Measurements from ENCODE around the gene AIPL1.

AIPL1 gene

GRCh38 chr17:6473128-6473767, 38.3 kb upstream of the AIPL1 start:
- peak; percentile 98 for TF ChIP-seq CTCF (IDR thresholded peaks at IDR 0.05; ENCODE audit: low read depth, low read length, missing control alignments)

GRCh38 chr17:6472517-6472916, 37.6 kb upstream of the AIPL1 start:
- no peak for DNase-seq (ENCODE audit: low read depth)
- no peak overlapping the region for H3K4me3 ChIP-seq (ENCODE audit: low read depth, low read length)
- no peak for TF ChIP-seq CTCF (IDR thresholded peaks at IDR 0.05; ENCODE audit: low read depth, low read length, missing control alignments)

More at GRCh38 chr17:6473128-6473767, 38.3 kb upstream of the AIPL1 start:
- DNase-seq (ENCODE audit: low read depth) = no peak
- H3K4me3 ChIP-seq (ENCODE audit: low read depth, low read length) = no peak overlapping the region

GRCh38 chr17:6471531-6472465, 36.9 kb upstream of the AIPL1 start:
- no peak for DNase-seq (ENCODE audit: low read depth)
- no peak for TF ChIP-seq CTCF (IDR thresholded peaks at IDR 0.05; ENCODE audit: low read depth, low read length, missing control alignments)
- H3K4me3 ChIP-seq (ENCODE audit: low read depth, low read length) = no peak overlapping the region

DNA sequence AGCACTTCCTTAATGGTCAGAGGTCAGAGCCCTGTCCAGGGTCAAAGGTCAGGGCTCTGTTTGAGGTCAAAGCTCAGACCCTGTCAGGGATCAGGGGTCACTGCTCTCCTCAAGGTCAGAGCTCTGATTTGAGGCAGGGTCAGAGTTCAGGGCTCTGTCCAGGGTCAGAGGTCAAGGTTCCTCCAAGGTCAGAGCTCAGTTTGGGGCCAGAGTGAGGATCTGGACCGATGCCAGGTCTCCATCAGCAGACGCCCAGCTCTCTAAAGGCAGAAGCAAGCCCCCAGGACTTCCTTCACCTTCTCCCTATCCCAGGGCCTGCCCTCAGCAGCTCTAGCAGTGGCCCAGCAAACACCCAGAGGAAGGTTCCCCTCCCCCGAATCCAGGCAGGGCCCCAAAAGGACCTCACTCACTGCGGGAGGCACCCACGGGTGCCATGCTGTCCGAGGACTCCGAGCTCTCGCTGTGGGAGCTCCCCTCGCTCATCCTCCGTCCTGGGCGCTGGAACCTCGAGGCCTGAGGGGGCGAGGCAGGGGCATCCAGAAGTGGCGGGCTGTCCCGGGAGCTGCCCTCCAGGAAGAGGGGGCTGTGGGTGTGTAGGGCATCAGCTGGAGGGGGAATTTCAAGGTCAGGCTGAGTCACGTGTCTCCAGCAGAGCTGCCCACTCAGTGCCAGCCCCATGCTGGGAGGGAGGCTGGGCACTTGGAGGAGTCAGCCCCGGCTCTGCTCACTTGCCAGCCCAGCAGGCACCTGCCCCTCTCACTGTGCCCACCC, 36.0 kb upstream of the AIPL1 start:
- no peak for DNase-seq (ENCODE audit: low read depth)
- no peak overlapping the region for H3K4me3 ChIP-seq (ENCODE audit: low read depth, low read length)
- no peak for TF ChIP-seq CTCF (IDR thresholded peaks at IDR 0.05; ENCODE audit: low read depth, low read length, missing control alignments)

GRCh38 chr17:6470146-6470718, 35.3 kb upstream of the AIPL1 start:
- H3K4me3 ChIP-seq (ENCODE audit: low read depth, low read length) = no peak overlapping the region
- DNase-seq (ENCODE audit: low read depth) = no peak
- TF ChIP-seq CTCF (IDR thresholded peaks at IDR 0.05; ENCODE audit: low read depth, low read length, missing control alignments) = no peak

GRCh38 chr17:6468051-6468790, 33.3 kb upstream of the AIPL1 start:
- H3K4me3 ChIP-seq (ENCODE audit: low read depth, low read length) = no peak overlapping the region
- no peak for DNase-seq (ENCODE audit: low read depth)
- TF ChIP-seq CTCF (IDR thresholded peaks at IDR 0.05; ENCODE audit: low read depth, low read length, missing control alignments) = no peak
